Thyroid gland (tissue), 4 donors: ENCODE data around the gene HAO1. TPM values are rescaled to one million over a fixed set of nuclear protein-coding genes. Genes with fewer than 3 reads are reported as not detected.
A peak's percentile ranks its signal among the peaks of the same experiment; 100 is the strongest.

Source experiments
- DNase-seq, 2 donors: peaks; one replicate each; pipeline ENCODE4 v3.0.0-alpha.2; 2019
- H3K27ac ChIP-seq, 3 donors: fragments of 200-600 bp; sonication (generic); 1 replicate in 2 of 3; 2 replicates in 1 of 3; pipeline ENCODE4 v1.5.1; 2016 to 2019; ENCODE audit warnings: mild to moderate bottlenecking in 1 of 3, moderate library complexity in 1 of 3
- H3K27me3 ChIP-seq: fragments of 200-600 bp; sonication (generic); one replicate; pipeline ENCODE4 v1.5.1; 2019
- H3K36me3 ChIP-seq, 2 donors: fragments of 200-600 bp; sonication (generic); one replicate each; pipeline ENCODE4 v1.5.1; 2016 to 2019
- H3K4me1 ChIP-seq, 2 donors: fragments of 200-600 bp; sonication (generic); one replicate each; pipeline ENCODE4 v1.5.1; 2017 to 2019
- H3K4me3 ChIP-seq, 3 donors: fragments of 200-600 bp; sonication (generic); replicated peaks in 1 of 3; 1 replicate in 2 of 3; 2 replicates in 1 of 3; pipeline ENCODE4 v1.5.1; 2016; ENCODE audit warnings: mild to moderate bottlenecking in 1 of 3
- H3K9me3 ChIP-seq: fragments of 200-600 bp; sonication (generic); one replicate; pipeline ENCODE4 v1.5.1; 2017
- CTCF ChIP-seq, 6 experiments: fragments of 200-600 bp in 3 of 6; fragments of 450-650 bp in 3 of 6; sonication (generic) in 3 of 6; IDR thresholded peaks; one replicate each; pipeline ENCODE4 v1.5.1; 2016 to 2019; ENCODE audit warnings: antibody characterized with exemption in 6 of 6, mild to moderate bottlenecking in 2 of 6, inconsistent platforms in 1 of 6, moderate library complexity in 1 of 6
- POLR2A ChIP-seq, 2 donors: fragments of 450-650 bp; IDR thresholded peaks; one replicate each; pipeline ENCODE4 v1.6.1; 2017; ENCODE audit warnings: antibody characterized with exemption in 2 of 2, mild to moderate bottlenecking in 2 of 2, moderate library complexity in 1 of 2
- WGBS, 2 donors: methylation state at CpG; one replicate each; pipeline ENCODE4 v1.1.5; 2017; 5-methylcytosine and 5-hydroxymethylcytosine counted together
- intact Hi-C: fragments of 100-400 bp; cut with DNase I; formaldehyde crosslinking; loops from one replicate; pipeline ENCODE4 v1.15.1; 2023
- total RNA-seq, 4 donors: library from RNA; depleted of rRNA; stranded (reverse); fragments of >200 nt; gene quantifications; one replicate each; pipeline ENCODE4 v1.2.3, GENCODE V29; 2016

Gene HAO1
- total RNA-seq, 4 donors from 2014 or later = not detected

- Histone ChIP-seq H3K27ac (no peak overlapping the region), H3K36me3 (no peaks in the 10 kb centered on the region), H3K4me3 (no peak overlapping the region), H3K4me1 (peaks cover 3 to 4% of the 10 kb centered on the region in 2 donors), H3K27me3 (no peaks in the 10 kb centered on the region), H3K9me3 (no peaks in the 10 kb centered on the region)
- intact Hi-C loops = no loop called here
- WGBS, 2 donors = 96 to 99% methylated on average over 2 of the region's 2 CpGs
- no peak for TF ChIP-seq CTCF (IDR thresholded peaks at IDR 0.05)
- no peak for DNase-seq
Observed at GRCh38 chr20:7849675-7850074, 90.6 kb downstream of the HAO1 start.

- 87 to 93% methylated on average over 2 of the region's 2 CpGs for WGBS, 2 donors
- Histone ChIP-seq H3K4me1 (peaks cover 3 to 4% of the 10 kb centered on the region in 2 donors), H3K9me3 (no peaks in the 10 kb centered on the region), H3K36me3 (no peaks in the 10 kb centered on the region), H3K27ac (no peak overlapping the region), H3K27me3 (no peaks in the 10 kb centered on the region), H3K4me3 (no peak overlapping the region)
- intact Hi-C loops = no loop called here
- no peak for TF ChIP-seq POLR2A (IDR thresholded peaks at IDR 0.05)
- TF ChIP-seq CTCF (IDR thresholded peaks at IDR 0.05) = no peak
- no peak for DNase-seq
Observed at GRCh38 chr20:7848351-7848750, 91.9 kb downstream of the HAO1 start.

GRCh38 chr20:7843613-7844012 is 96.6 kb downstream of the HAO1 start:
- Histone ChIP-seq H3K9me3 (no peaks in the 10 kb centered on the region), H3K4me3 (no peak overlapping the region), H3K36me3 (no peaks in the 10 kb centered on the region), H3K27me3 (no peaks in the 10 kb centered on the region), H3K4me1 (no peaks in the 10 kb centered on the region), H3K27ac (no peak overlapping the region)
- intact Hi-C loops = no loop called here
- peak; percentile 7 to 12 for DNase-seq
- TF ChIP-seq CTCF (IDR thresholded peaks at IDR 0.05) (no peak), POLR2A (IDR thresholded peaks at IDR 0.05) (no peak)

- no peak overlapping the region for H3K27ac ChIP-seq
- intact Hi-C loops = no loop called here
- peak; percentile 29 to 34 for DNase-seq
Observed at GRCh38 chr20:7841971-7842310, 98.3 kb downstream of the HAO1 start.

More at GRCh38 chr20:7841971-7842310, 98.3 kb downstream of the HAO1 start:
- TF ChIP-seq CTCF (IDR thresholded peaks at IDR 0.05) (no peak), POLR2A (IDR thresholded peaks at IDR 0.05) (no peak)
- no peaks in the 10 kb centered on the region for H3K36me3 ChIP-seq
- no peak overlapping the region for H3K4me3 ChIP-seq
- no peaks in the 10 kb centered on the region for H3K4me1 ChIP-seq
- no peaks in the 10 kb centered on the region for H3K27me3 ChIP-seq
- no peaks in the 10 kb centered on the region for H3K9me3 ChIP-seq
- 14 to 31% methylated on average over 2 of the region's 2 CpGs for WGBS, 2 donors
